Fibroblast of villous mesenchyme (primary cell): Measurements from ENCODE around the gene GP1BB. TPM values are rescaled to one million over a fixed set of nuclear protein-coding genes. Genes with fewer than 3 reads are reported as not detected.

ENCODE experiments used
- DNase-seq: peaks from one replicate; pipeline ENCODE4 v3.0.0-alpha.2; 2010; ENCODE audit warnings: low read depth
- H3K4me3 ChIP-seq: 2 replicates; pipeline ENCODE4 v1.5.1; 2011; ENCODE audit warnings: low read depth, mild to moderate bottlenecking, low read length
- total RNA-seq: library from RNA; depleted of rRNA; stranded (reverse); fragments of >200 nt; gene quantifications from 2 replicates; pipeline ENCODE4 v1.2.3, GENCODE V29; 2012
- TF ChIP-seq, protein P1 (sequence below): IDR thresholded peaks from 2 replicates; pipeline ENCODE4 v1.5.1; 2012; ENCODE audit warnings: low read depth, mild to moderate bottlenecking, low read length; ENCODE audit not compliant: insufficient read depth

Gene GP1BB
- total RNA-seq, 1 donor = 0.86 TPM

DNA sequence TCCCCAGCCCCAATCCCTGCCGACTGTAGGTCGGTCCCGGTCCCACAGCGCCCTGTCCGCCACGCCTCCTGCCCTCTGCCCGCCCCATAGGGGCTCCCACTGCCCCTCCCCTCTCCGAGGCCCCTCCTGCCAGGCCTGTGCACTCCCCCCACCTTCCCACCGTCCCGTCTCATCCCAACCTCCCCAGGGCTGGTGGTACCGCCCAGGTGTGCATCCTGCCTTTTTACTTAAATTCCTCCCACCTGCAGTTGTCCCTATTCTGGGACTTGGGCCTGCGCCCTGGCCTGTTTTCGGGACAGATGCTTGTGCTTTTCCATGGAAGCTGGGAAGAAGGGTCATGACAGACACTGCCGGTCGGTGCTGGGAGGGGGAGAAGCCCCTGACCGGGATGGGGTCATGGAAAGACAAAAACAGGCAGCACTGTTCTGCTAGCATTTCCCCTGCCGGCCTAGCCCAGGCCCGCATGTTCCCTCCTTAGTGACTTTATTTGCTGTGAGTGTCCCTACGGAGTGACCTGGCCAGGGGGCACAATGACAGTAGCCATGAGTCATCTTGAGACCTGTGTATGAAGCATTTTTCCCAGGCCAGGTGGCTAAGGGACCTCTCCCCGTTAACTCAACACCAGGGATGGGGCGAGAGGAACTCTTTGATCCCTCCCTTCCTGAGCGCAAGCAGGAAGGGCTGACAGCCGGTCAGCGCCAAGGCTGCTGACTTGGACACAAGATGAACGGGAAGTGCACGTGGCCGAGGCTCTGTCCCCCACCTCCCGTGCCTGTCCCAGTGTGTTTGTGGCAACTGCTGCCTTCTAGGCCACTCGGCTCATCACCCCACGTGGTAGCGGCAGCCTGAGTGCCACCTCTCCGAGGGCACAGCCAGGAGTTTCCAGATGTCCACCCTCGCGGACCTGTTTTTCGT is 44.3 kb downstream of the GP1BB start:
- no peak for DNase-seq
- TF ChIP-seq, protein P1, sequence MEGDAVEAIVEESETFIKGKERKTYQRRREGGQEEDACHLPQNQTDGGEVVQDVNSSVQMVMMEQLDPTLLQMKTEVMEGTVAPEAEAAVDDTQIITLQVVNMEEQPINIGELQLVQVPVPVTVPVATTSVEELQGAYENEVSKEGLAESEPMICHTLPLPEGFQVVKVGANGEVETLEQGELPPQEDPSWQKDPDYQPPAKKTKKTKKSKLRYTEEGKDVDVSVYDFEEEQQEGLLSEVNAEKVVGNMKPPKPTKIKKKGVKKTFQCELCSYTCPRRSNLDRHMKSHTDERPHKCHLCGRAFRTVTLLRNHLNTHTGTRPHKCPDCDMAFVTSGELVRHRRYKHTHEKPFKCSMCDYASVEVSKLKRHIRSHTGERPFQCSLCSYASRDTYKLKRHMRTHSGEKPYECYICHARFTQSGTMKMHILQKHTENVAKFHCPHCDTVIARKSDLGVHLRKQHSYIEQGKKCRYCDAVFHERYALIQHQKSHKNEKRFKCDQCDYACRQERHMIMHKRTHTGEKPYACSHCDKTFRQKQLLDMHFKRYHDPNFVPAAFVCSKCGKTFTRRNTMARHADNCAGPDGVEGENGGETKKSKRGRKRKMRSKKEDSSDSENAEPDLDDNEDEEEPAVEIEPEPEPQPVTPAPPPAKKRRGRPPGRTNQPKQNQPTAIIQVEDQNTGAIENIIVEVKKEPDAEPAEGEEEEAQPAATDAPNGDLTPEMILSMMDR = no peak

DNA sequence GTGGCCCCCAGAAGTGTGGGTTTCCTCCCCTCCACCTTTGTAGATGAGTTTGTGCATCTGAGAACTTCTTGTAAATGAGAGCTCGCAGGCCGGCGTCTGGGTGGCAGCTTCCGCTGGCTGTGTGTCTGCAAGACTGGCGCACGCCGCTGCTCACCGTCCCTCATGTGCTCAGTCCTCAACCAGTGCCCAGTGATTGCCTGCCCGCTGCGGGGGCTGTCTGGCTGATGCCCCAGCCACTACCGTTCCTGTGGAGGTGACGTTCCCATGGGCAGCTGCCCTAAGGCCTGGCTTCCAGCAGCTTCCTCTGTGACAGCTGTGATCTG is 46.0 kb downstream of the GP1BB start:
- TF ChIP-seq, protein P1 = no peak
- DNase-seq = no peak
- no peak overlapping the region for H3K4me3 ChIP-seq

More for the DNA sequence above, 44.3 kb downstream of the GP1BB start:
- no peak overlapping the region for H3K4me3 ChIP-seq

DNA sequence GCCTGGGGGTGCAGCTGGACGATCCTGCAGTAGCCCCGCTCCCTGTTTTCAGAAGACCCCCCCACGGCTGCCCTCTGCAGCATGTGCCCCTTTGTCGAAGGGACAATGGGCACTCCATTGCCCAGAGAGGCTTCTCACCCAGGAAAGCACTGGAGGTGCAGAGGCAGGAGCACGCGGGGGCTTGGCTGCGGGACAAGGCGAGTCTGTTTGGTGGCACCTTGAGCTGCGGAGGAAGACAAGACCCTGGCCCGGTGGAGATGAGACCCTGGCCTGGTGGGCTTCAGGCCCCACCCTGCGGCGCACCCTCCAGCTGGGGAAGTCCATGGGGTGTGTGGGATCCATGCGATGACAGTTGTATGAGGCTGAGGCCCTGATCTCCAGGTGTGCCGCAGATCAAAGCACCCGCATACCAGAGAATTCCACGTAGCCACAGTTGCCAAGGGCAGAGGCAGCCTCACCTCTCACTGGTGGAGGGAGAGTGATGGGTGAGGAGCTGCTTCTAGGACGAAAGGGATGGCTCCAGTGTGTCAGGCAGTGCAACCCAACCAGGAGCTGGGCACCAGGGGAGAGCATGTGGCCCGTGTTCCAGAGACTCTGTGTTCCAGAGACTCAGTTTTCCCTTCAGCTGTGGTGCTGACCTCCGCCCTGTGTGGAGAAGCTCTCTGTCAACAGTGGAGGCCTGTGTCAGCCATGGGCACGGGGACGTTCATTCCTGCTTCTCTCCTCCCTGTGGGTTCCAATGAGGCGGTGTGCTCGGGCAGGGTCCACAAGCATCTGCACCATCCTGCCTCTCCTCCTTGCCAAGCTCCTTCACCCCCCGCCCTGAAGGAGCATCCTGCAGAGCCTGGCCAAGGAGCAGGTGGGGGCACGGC is 47.2 kb downstream of the GP1BB start:
- H3K4me3 ChIP-seq = no peak overlapping the region
- TF ChIP-seq, protein P1 = no peak
- no peak for DNase-seq

- no peak for DNase-seq
- TF ChIP-seq, protein P1 = no peak
- H3K4me3 ChIP-seq = no peak overlapping the region
Measured at GRCh38 chr22:19772422-19772672, 49.0 kb downstream of the GP1BB start.

- no peak overlapping the region for H3K4me3 ChIP-seq
- TF ChIP-seq, protein P1 = no peak
- DNase-seq = no peak
Measured at GRCh38 chr22:19772673-19773469, 49.5 kb downstream of the GP1BB start.

DNA sequence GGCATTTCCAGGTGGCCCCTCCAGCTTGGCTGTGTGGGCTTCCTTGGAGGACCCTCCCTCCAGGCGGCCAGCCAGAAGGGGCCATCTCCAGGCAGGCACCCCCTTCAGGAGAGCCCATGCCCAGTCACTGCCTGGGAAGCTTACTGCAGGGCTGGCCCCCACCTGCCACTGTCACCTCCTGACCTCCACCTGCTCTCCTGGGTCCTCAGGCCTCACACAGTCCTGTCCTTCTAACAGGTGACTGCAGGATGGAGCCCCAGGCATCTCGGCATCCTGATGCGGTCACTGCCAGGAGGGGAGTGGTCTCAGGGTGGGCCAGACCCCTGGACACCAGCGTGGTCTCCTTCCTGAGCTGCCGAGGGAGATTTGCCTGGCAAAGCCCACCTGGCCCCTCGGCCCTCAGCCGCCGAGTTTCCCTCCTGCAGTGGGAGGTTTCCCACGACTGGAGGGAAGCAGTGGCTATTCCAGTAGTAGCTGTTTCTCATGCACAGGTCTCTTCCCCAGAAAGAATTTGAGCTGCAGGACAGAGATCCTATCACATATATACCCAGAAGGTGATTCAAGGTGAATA is 50.2 kb downstream of the GP1BB start:
- DNase-seq = no peak
- TF ChIP-seq, protein P1 = no peak

More for the DNA sequence above, 50.2 kb downstream of the GP1BB start:
- no peak overlapping the region for H3K4me3 ChIP-seq
